ENCODE measurements around the gene ADGRL3. TPM values are rescaled to one million over a fixed set of nuclear protein-coding genes. Genes with fewer than 3 reads are reported as not detected.

The ADGRL3 gene
- total and polyA plus RNA-seq, 8 donors, result 0.08 to 1.4 (median 0.24) TPM

DNA sequence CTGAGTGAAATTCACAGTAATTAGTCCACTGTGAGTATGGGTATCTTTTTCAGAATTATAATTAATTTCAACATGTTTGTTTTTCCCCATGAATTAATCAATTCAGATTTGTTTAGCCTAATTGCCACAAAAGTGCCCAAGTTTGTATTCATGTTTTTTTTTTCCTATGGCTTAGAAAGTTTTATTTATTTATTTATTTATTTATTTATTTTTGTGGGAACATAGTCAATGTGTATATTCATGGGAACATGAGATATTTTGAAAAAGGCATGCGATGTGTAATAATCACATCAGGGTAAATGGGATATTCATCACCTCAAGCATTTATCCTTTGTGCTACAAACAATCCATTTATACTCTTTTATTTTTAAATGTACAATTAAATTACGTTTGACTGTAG lies 475.3 kb downstream of the ADGRL3 start:
- DNase-seq, result no peak
- H3K9me3 ChIP-seq, result no peaks in the 10 kb centered on the region
- TF ChIP-seq, protein P1, sequence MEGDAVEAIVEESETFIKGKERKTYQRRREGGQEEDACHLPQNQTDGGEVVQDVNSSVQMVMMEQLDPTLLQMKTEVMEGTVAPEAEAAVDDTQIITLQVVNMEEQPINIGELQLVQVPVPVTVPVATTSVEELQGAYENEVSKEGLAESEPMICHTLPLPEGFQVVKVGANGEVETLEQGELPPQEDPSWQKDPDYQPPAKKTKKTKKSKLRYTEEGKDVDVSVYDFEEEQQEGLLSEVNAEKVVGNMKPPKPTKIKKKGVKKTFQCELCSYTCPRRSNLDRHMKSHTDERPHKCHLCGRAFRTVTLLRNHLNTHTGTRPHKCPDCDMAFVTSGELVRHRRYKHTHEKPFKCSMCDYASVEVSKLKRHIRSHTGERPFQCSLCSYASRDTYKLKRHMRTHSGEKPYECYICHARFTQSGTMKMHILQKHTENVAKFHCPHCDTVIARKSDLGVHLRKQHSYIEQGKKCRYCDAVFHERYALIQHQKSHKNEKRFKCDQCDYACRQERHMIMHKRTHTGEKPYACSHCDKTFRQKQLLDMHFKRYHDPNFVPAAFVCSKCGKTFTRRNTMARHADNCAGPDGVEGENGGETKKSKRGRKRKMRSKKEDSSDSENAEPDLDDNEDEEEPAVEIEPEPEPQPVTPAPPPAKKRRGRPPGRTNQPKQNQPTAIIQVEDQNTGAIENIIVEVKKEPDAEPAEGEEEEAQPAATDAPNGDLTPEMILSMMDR (IDR thresholded peaks at IDR 0.05), result no peak
- no peak for FAIRE-seq
- H3K27me3 ChIP-seq, result no peaks in the 10 kb centered on the region
- intact Hi-C loops (cut with DNase I), result no loop called here
- no peak overlapping the region for H3K4me3 ChIP-seq
- no peaks in the 10 kb centered on the region for H3K4me1 ChIP-seq
- H3K36me3 ChIP-seq, result no peaks in the 10 kb centered on the region
- WGBS, 2 donors, result 57 to 83% methylated on average over 2 of the region's 2 CpGs
- ATAC-seq, result no peak
- H3K27ac ChIP-seq, result no peak overlapping the region

DNA sequence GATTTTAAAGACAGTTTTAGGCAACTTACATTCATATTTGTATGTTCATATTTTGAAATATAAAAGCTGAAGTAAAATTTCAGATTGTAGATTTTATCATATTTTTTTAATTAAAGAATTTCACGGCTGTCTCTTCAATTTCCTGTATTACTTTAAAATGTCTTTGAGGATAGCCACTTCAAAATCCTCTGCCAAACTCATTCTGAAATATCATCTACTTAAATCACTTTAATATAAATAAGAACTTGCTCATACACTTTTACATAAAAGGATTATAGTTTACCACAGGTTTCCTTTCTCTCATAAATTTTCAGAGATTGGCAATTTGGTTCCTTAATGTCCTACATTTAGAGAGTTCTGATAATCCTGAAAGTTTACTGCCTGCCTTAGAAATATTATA lies 478.2 kb downstream of the ADGRL3 start:
- Histone ChIP-seq H3K36me3 (no peaks in the 10 kb centered on the region), H3K27me3 (no peaks in the 10 kb centered on the region), H3K4me3 (no peak overlapping the region), H3K4me1 (no peaks in the 10 kb centered on the region), H3K27ac (no peak overlapping the region), H3K9me3 (no peaks in the 10 kb centered on the region)
- ATAC-seq, result no peak
- no peak for FAIRE-seq
- DNase-seq, result no peak
- 70 to 72% methylated on average over 1 of the region's 1 CpG for WGBS, 2 donors
- intact Hi-C loops (cut with DNase I), result no loop called here
- TF ChIP-seq, protein P1 (IDR thresholded peaks at IDR 0.05), result no peak

DNA sequence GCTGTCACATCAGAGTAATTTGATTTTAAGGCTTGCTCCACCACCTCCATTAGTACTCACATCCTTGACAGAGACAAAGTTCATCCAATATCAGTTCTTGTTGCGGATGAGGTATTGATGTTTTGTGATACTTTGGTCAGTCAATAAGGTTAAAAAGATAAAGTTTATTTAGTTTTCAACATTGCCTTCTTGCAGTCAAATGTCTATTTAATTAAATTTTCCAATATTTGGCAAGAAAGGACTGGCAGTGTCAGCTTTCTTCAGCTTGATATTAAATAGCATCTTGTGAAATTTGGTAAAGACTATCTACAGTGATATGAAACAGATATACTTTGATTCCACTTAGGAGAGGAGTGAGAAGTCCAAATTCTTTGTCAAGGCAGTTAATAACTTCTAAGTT lies 493.4 kb downstream of the ADGRL3 start:
- no peak for DNase-seq
- Histone ChIP-seq H3K36me3 (no peaks in the 10 kb centered on the region), H3K9me3 (no peaks in the 10 kb centered on the region), H3K4me1 (no peaks in the 10 kb centered on the region), H3K27ac (no peak overlapping the region), H3K27me3 (no peaks in the 10 kb centered on the region), H3K4me3 (no peak overlapping the region)
- FAIRE-seq, result no peak
- intact Hi-C loops (cut with DNase I), result no loop called here
- 30 to 34% methylated on average over 1 of the region's 1 CpG for WGBS, 2 donors
- TF ChIP-seq, protein P1 (IDR thresholded peaks at IDR 0.05), result no peak
- no peak for ATAC-seq

DNA sequence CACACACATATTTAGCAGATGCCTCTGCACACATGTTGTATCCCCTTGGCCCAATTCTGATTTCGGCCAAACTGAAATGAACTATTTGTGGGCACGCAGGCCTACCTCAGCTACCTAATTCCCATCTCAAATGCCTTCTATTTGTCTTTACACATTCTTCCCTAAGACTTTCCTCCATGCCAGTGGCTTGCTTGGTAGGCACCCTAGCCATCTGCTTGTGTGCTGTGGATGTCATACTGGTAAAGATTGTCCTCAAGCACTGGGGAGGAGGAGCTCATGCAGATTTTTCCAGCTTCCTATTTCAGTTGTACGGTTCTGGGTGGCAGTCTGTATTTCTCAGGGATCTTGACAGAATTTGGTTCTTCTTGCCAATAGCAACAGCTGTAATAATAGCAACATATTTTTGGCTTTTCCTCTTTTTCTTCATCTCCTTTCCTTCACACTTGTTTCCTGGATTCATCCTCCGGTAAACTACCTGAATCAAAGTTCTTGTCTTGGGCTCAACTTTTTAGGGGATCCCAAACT lies 514.3 kb downstream of the ADGRL3 start:
- no peak overlapping the region for H3K27ac ChIP-seq
- ATAC-seq, result no peak
- no peaks in the 10 kb centered on the region for H3K9me3 ChIP-seq
- no peaks in the 10 kb centered on the region for H3K27me3 ChIP-seq
- intact Hi-C loops (cut with DNase I), result no loop called here
- no peak for DNase-seq
- WGBS, 2 donors, result 53 to 71% methylated on average over 4 of the region's 4 CpGs
- TF ChIP-seq, protein P1 (IDR thresholded peaks at IDR 0.05), result no peak
- no peak for FAIRE-seq
- H3K36me3 ChIP-seq, result no peaks in the 10 kb centered on the region
- H3K4me1 ChIP-seq, result no peaks in the 10 kb centered on the region
- no peak overlapping the region for H3K4me3 ChIP-seq

DNA sequence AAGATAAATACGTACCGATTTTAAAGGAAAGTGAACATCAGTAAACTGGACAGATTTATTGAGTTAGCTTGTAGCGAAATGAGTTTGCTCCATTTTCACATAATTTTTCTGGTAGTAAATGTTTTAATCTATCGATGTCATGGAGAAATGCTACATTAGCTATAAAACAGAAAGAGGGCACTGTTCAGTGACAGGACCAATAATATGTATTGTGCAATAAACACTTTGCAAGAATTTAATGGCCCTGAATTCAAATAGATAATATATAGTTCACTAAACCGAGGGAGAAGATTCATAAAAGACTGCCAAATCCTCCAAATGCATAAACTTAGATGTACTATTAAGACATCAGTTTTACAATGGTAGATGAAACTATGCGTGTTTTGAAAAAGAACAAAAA lies 516.3 kb downstream of the ADGRL3 start:
- DNase-seq (no peak), ATAC-seq (no peak), FAIRE-seq (no peak)
- no peak overlapping the region for H3K4me3 ChIP-seq
- 57 to 60% methylated on average over 6 of the region's 6 CpGs for WGBS, 2 donors
- no peaks in the 10 kb centered on the region for H3K27me3 ChIP-seq
- intact Hi-C loops (cut with DNase I), result no loop called here
- no peaks in the 10 kb centered on the region for H3K9me3 ChIP-seq
- H3K27ac ChIP-seq, result no peak overlapping the region
- H3K4me1 ChIP-seq, result no peaks in the 10 kb centered on the region
- H3K36me3 ChIP-seq, result no peaks in the 10 kb centered on the region
- TF ChIP-seq, protein P1 (IDR thresholded peaks at IDR 0.05), result no peak

Data from pancreas (tissue), 10 donors.